HG02678 (cell line): ENCODE measurements around the gene BCL2A1.
"Not testable (repeated sequence)": the region's sequence is repeated elsewhere in the genome, so short reads cannot be mapped to it uniquely, and the experiment has no call there.

Experiments
- ATAC-seq: cut with Tn5 transposase; IDR thresholded peaks from one replicate; pipeline ENCODE4 v1.9.1; 2021; ENCODE audit warnings: mild to moderate bottlenecking, moderate library complexity; ENCODE audit not compliant: unreplicated experiment

BCL2A1 gene

GRCh38 chr15:79970624-79971434 lies at the start of gene BCL2A1:
Gene BCL2A1, minus strand, starts transcription at chr15:79971196. Its CDS starts 77 bp downstream, at chr15:79971119.
- ATAC-seq: peak; percentile 60

GRCh38 chr15:80020731-80021130 lies 49.7 kb upstream of the BCL2A1 start:
- ATAC-seq: no peak

DNA sequence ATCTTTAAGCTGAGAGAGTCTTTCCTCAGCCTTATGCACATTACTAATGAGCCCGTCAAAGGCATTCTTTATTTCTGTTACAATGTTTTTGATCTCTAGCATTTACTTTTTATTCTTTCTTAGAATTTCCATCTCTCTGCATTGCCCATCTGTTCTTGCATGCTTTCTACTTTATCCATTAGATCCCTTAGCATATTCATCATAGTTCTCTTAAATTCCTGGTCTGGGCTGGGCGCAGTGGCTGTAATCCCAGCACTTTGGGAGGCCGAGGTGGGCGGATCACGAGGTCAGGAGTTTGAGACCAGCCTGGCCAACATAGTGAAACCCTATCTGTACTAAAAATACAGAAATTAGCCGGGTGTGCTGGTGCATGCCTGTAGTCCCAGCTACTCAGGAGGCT lies 49.2 kb upstream of the BCL2A1 start:
- ATAC-seq: not testable (repeated sequence)

- no peak for ATAC-seq
Observed at GRCh38 chr15:80019168-80019745, 48.3 kb upstream of the BCL2A1 start.

DNA sequence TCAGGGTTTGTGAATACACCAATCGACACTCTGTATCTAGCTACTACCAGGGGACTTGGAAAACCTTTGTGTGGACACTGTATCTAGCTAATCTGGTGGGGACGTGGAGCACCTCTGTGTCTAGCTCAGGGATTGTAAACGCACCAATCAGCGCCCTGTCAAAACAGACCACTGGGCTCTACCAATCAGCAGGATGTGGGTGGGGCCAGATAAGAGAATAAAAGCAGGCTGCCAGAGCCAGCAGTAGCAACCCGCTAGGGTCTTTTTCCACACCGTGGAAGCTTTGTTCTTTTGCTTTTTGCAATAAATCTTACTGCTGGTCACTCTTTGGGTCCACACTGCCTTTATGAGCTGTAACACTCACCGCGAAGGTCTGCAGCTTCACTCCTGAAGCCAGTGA lies 46.1 kb upstream of the BCL2A1 start:
- not testable (repeated sequence) for ATAC-seq

- not testable (repeated sequence) for ATAC-seq
Observed at GRCh38 chr15:80016506-80016905, 45.5 kb upstream of the BCL2A1 start.

GRCh38 chr15:80015156-80015555 lies 44.2 kb upstream of the BCL2A1 start:
- ATAC-seq: no peak

GRCh38 chr15:80014186-80014585 lies 43.2 kb upstream of the BCL2A1 start:
- not testable (repeated sequence) for ATAC-seq

GRCh38 chr15:80012060-80012726 lies 41.2 kb upstream of the BCL2A1 start:
- ATAC-seq: no peak

GRCh38 chr15:80011596-80011995 lies 40.6 kb upstream of the BCL2A1 start:
- ATAC-seq: no peak

DNA sequence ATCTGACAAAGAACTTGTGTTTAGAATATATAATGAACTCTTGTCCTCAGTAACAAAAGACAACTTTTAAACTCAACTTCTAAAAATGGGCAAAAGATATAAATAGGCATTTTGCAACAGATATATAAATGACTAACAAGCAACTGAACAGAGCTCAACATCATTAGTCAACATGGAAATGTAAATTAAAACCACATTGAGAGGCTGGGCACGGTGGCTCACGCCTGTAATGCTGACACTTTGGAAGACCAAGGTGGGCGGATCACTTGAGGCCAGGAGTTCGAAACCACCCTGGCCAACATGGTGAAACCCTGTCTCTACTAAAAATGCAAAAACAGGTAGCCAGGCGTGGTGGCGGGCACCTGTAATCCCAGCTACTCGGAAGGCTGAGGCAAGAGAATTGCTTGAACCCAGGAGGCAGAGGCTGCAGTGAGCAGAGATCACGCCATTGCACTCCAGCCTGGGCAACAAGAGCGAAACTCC lies 40.1 kb upstream of the BCL2A1 start:
- not testable (repeated sequence) for ATAC-seq

GRCh38 chr15:80010131-80010673 lies 39.2 kb upstream of the BCL2A1 start:
- ATAC-seq: no peak

- ATAC-seq: no peak
Observed at GRCh38 chr15:80007532-80007931, 36.5 kb upstream of the BCL2A1 start.

- no peak for ATAC-seq
Observed at GRCh38 chr15:80006946-80007345, 36.0 kb upstream of the BCL2A1 start.

GRCh38 chr15:80003934-80004472 lies 33.0 kb upstream of the BCL2A1 start:
- no peak for ATAC-seq

- ATAC-seq: no peak
Observed at GRCh38 chr15:80003171-80003570, 32.2 kb upstream of the BCL2A1 start.

GRCh38 chr15:80002267-80002666 lies 31.3 kb upstream of the BCL2A1 start:
- no peak for ATAC-seq

DNA sequence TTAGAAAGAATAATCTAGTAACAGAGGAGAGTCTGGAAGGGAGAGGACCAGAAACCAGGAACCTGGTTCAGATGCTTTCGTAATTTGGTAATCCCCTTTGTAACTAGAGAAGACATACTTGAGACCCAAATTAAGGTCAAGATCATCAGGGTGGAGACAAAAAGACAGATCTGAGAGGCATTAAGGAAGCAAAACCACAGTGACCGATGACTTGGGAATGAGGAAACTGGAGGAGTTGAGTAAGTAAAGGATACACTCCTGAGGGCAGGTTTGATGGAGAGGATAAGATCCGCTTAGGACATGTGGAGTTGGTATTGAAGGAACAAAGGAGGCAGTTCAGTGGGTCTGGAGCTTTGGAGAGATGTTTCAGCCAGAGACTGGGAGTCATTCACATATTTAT lies 23.6 kb upstream of the BCL2A1 start:
- no peak for ATAC-seq

DNA sequence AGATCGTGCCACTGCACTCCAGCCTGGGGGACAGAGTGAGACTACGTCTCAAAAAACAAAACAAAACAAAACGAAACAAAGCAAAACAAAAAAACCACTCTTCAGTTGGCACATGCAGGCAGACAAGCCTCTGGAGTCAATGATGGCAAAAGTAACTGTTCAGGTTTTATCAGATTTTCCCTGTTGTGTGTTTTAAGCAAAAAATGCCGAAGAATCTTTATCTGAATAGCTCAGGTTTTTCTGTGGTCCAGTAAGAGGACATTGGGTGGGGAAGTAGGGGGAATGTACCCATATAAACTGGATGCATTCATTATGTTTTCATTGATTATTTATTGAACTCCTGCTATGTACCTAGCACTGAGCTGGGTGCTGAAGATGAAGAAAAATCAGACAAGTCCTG lies 20.8 kb upstream of the BCL2A1 start:
- ATAC-seq: no peak

GRCh38 chr15:79990997-79991334 lies 20.0 kb upstream of the BCL2A1 start:
- no peak for ATAC-seq

GRCh38 chr15:79990280-79990996 lies 19.4 kb upstream of the BCL2A1 start:
- no peak for ATAC-seq
